Liver (tissue), 3 donors: ENCODE measurements around the gene PRR23E.

Experiments used
- CTCF ChIP-seq: fragments of 150-350 bp; IDR thresholded peaks from 2 replicates; pipeline ENCODE4 v1.5.1; 2017; ENCODE audit warnings: improper control_type of control experiment, low read depth, low read length; ENCODE audit not compliant: missing input control
- FOXA1 ChIP-seq: IDR thresholded peaks from 2 replicates; pipeline ENCODE4 v1.6.1; 2016; ENCODE audit warnings: antibody characterized with exemption
- GABPA ChIP-seq, 2 donors: IDR thresholded peaks in 1 of 2; conservative IDR thresholded peaks in 1 of 2; 2 replicates each; pipeline ENCODE4 v1.6.1; 2016; ENCODE audit warnings: antibody characterized with exemption in 2 of 2, mild to moderate bottlenecking in 1 of 2, moderate library complexity in 1 of 2
- HNF4A ChIP-seq, 2 donors: conservative IDR thresholded peaks; 2 replicates each; pipeline ENCODE4 v1.6.1; 2016; ENCODE audit warnings: antibody characterized with exemption in 2 of 2, mild to moderate bottlenecking in 2 of 2
- MAX ChIP-seq: IDR thresholded peaks from 2 replicates; pipeline ENCODE4 v1.6.1; 2016; ENCODE audit warnings: antibody characterized with exemption
- RAD21 ChIP-seq, 2 donors: IDR thresholded peaks; 2 replicates each; pipeline ENCODE4 v1.6.1; 2016; ENCODE audit warnings: antibody characterized with exemption in 2 of 2, mild to moderate bottlenecking in 2 of 2
- REST ChIP-seq: IDR thresholded peaks from 2 replicates; pipeline ENCODE4 v1.6.1; 2016; ENCODE audit warnings: antibody characterized with exemption, mild to moderate bottlenecking
- YY1 ChIP-seq: IDR thresholded peaks from 2 replicates; pipeline ENCODE4 v1.6.1; 2016; ENCODE audit warnings: antibody characterized with exemption, mild to moderate bottlenecking
- TF ChIP-seq, protein P1 (sequence below): IDR thresholded peaks from 2 replicates; pipeline ENCODE4 v1.6.1; 2016; ENCODE audit warnings: antibody characterized with exemption
- donor health status: healthy.
- donor health status: healthy.

DNA sequence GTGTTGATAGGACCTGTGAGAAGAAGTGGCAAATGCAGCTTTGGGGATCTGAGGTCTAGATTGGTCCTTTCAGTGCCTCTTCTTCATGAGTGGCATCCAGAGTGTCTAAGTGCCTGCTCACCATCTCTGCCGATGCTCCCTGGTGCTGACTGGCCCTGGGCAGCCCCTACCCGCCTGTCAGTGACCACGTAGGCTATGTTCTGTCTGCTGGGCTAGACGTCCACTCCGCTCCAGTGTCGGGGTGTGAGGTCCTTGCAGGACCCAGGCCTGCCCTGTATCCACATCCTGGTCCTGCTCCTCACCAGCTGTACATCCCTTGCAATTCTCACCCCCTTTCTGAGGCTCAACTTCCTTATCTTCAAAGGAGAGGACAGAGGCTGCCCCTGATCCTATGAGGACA is 48.3 kb upstream of the PRR23E start:
- TF ChIP-seq CTCF (no peak), RAD21 (IDR thresholded peaks at IDR 0.05) (no peak), REST (no peak), GABPA (IDR thresholded peaks at IDR 0.05 in 1 of 2, conservative IDR thresholded peaks at IDR 0.05 in 1 of 2) (no peak), MAX (no peak), FOXA1 (no peak), YY1 (no peak), HNF4A (conservative IDR thresholded peaks at IDR 0.05) (no peak)
- TF ChIP-seq, protein P1, sequence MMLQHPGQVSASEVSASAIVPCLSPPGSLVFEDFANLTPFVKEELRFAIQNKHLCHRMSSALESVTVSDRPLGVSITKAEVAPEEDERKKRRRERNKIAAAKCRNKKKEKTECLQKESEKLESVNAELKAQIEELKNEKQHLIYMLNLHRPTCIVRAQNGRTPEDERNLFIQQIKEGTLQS = no peak
